Urothelium cell line (cell line): ENCODE results near the gene SPINK4.

Experiments
- DNase-seq: peaks from one replicate; pipeline ENCODE4 v3.0.0; 2011; ENCODE audit warnings: low spot score, mixed read lengths
- FAIRE-seq: peaks from 2 replicates; lab custom pipeline; 2011; peaks lifted over from hg19 to GRCh38; lab: Jason Lieb, UNC

SPINK4 gene, protein sequence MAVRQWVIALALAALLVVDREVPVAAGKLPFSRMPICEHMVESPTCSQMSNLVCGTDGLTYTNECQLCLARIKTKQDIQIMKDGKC

DNA sequence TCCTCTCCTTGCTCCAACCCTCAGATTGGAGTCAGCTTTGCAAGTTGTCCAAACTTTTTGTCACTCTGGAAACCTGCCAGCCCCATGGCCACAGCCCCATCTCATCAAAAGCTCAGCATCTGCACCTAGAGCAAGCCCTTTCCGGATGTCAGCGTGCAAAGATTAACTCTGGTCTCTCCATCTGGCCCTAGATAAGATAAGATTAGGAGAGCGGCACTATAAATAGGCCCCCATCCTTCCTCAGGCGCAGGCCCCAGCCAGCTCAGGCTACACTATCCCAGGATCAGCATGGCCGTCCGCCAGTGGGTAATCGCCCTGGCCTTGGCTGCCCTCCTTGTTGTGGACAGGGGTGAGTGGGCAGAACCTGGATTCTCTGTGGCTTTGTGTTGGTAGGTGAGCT lies at the start of gene SPINK4:
Gene SPINK4, plus strand, starts transcription at position 247 of the 400 bp plus-strand sequence. Its CDS starts 42 bp downstream, at position 289.
- DNase-seq: no peak
- FAIRE-seq: no peak

DNA sequence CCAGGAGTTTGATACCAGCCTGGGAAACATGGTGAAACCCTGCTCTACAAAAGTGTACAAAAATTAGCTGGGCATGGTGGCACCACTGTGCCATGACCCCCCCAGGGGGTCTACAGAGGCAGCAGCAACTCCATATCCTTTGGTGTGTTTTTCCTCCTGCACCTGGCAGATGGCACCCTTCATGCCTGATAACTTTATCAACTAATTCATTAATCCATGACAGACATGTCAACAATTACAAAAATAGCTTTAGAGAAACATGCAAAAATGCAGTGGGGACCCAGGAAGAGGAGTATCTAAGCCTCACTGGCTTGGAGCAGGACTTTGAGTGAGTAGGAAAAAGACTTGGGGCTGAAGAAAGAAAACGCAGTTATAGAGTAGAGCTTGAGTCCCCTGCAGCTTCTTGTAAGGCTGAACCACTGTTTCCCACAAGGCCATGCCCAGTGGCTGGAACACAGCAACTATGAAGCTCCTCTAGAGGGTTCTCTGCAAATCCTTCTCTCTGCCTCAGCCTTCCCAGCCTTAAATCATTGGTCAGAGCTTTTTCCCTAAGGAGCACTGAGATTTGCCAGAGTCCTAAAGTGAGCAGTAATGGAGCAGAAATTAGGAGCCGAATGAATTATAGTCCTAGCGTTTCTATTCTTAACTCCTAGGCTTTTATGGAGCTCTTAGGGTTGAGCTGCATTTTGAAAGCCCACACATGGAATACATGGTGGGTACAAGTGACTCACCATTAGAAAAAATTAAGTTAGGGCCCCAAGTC lies 47.3 kb upstream of the SPINK4 start:
- peak; percentile 46 for FAIRE-seq
- no peak for DNase-seq

DNA sequence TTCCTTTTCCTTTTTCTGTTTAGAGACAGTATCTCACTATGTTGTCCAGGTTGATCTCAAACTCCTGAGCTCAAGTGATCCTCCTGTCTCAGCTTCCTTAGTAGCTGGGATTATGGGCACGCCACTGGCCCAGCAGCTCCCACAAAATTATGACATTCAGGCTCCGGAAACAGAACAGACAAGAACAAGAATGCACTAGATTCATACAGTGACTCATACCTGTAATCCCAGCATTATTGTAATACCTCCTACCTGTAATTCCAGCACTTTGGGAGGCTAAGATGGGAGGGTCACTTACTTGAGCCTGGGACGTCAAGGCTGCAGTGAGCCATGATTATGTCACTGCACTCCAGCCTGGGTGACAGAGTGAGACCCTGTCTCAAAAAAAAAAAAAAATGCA lies 46.1 kb upstream of the SPINK4 start:
- DNase-seq (peak; percentile 37), FAIRE-seq (peak; percentile 62)

DNA sequence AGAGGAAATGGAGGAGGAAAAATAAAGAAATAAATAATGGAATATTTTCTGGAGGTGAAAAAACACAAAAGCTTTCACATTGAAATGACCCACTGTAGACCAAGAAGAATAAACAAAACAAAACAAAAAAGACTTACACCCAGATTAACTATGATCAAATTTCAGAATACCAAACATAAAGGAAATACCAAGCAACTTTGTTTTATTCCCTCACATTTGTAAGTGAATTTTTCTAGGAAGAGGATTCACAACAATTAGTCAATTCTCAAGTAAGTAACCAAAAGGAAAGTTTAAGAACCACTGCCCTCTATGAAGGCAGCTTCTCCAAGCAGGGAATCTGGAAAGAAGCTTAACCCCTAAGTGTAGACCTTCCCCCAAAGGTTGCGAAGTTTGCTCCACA lies 43.2 kb upstream of the SPINK4 start:
- FAIRE-seq (no peak), DNase-seq (no peak)

DNA sequence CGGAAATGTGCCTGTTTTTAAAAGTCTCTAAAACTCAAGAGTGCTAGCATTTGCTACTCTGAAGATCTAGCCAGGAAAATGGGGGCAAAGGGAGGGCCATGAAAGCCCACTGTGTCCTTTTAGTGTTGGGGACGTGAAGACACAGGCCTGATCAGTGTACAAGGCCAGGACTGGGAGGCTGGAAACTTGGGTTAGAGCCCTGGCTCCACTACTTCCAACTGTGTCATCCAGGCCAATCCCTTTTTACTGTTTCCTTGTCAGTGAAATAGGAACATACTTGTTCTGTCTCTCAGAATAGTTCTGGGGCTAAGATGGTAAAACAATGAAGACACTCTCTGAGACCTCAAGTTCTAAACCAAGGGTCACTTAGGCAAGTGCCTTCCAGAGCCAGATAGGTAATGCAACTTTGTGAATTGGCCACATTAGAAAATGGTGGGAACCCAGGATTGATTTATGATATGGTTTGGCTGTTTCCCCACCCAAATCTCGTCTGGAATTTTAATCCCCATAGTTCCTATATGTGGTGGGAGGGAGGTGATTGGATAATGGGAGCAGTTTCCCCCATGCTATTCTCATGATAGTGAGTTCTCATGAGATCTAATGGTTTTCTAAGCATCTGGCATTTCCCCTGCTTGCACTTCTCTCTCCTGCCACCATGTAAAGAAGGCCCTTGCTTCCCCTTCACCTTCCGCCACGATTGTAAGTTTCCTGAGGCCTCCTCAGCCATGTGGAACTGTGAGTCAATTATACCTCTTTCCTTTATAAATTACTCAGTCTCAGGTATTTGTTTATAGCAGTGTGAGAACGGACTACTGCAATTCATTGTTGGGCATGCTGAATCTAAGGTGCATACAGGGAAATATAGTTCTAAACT lies 42.5 kb upstream of the SPINK4 start:
- no peak for FAIRE-seq
- DNase-seq: no peak

DNA sequence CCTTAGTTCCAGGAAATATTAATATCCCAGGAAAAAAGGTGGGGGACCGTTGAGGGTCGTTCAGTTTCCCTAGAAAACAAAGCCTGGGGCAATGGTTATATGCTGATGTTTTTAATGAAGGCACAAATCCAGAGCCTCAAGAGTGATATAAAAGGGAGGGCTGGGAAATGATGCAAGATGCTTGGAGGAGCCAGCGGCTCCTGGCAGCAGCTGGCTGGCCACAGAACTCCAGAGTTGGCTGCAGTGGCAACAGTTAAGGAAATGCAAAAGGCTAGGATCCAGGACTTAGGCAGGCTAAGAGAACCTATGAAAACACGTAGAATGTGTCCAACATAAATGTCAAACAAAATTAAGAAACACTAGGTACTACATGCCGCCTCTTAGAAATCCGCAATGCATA lies 41.8 kb upstream of the SPINK4 start:
- FAIRE-seq (no peak), DNase-seq (no peak)

DNA sequence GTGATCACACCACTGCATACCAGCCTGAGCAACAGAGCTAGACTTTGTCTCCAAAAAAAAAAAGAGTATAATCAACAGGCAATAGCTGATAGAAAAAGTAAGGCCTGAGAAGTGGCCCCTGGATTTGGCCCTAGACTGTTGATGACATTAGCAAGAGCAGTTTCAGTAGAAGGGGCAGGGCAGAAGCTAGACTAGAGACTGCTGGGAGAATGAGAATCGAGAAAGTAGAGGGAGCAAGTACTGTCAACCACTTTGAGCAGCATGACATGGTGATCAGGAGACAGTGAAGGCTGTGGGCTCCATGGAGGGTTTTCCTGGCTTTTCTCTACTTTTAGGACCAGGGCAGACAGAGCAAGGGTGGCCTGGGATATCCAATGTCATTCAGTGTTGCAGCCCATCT lies 37.9 kb upstream of the SPINK4 start:
- FAIRE-seq (no peak), DNase-seq (no peak)

DNA sequence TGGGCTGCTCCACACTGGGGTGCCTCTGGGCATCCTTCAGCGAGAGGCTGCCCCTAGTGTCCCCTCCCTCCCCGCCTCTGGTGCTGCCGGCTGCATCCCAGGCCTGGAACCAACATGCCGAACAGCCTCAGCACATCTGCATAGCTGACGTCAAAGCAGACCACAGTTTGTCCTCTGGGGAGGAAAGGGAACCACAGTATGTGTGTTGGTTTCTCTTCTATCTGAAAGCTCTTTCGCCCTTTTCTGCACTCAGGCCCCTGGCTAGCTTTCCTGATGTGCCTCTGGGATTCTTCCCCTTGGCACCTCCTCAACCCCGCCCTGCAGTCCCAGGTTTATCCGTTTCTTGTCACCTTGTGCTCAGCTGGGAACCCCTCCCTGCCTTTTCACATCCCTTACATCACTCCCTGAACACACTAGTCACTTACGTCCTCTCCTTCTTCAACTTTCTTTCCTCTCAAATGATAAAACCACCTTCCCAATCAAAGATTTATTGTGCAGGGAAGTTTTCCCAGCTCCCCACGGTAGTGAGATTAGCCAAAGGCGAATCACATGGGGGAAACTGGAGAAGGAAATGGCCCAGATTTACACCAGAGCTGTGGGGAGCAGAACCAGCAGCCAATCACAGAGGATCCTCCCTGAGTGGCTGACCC lies 37.3 kb upstream of the SPINK4 start:
- DNase-seq (no peak), FAIRE-seq (no peak)

DNA sequence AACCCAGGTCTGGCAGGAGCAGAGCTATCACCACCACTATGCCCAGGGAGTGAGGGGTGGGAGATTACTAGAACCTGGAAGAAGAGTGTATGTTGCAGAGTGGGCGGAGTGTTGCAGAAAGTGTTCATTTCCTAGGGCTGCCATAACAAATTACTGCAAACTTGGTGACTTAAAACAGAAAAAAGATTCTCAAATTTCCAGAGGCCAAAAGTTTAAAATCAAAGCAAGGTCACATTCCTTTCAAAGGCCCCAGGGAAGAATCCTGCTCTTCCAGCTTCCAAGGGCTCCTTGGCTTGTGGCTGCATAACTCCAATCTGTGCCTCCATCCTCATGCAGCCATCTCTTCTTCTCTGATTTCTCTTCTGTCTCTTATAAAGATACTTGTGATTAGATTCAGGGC lies 30.6 kb upstream of the SPINK4 start:
- no peak for FAIRE-seq
- DNase-seq: no peak

DNA sequence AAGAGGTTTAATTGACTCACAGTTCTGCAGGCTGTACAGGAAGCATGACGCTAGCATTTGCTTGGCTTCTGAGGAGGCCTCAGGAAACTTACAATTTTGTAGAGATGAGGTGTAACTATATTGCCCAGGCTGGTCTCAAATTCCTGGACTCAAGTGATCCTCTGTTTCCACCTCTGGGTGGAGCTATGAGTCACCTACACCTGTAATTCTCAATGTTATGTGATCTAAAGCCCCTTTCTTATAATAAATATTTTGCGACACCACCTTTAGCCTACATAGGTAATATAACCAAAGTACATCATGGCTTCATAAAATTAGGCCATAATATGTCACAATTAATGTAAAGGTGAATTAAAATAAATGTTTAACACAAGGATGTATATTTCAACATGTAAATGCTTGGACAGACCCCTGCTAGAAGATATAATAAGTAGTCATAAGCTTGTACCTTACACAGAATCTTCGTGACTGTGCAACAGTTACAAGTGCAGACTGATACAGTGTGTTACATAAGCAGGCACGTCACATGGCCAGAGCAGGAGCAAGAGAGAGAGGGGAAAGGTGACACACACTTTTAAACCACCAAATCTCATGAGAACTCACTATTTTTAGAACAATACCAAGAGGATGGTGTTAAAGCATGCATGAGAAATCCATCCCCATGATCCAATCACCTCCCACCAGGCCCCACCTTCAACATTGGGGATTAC lies 29.8 kb upstream of the SPINK4 start:
- FAIRE-seq (no peak), DNase-seq (no peak)

DNA sequence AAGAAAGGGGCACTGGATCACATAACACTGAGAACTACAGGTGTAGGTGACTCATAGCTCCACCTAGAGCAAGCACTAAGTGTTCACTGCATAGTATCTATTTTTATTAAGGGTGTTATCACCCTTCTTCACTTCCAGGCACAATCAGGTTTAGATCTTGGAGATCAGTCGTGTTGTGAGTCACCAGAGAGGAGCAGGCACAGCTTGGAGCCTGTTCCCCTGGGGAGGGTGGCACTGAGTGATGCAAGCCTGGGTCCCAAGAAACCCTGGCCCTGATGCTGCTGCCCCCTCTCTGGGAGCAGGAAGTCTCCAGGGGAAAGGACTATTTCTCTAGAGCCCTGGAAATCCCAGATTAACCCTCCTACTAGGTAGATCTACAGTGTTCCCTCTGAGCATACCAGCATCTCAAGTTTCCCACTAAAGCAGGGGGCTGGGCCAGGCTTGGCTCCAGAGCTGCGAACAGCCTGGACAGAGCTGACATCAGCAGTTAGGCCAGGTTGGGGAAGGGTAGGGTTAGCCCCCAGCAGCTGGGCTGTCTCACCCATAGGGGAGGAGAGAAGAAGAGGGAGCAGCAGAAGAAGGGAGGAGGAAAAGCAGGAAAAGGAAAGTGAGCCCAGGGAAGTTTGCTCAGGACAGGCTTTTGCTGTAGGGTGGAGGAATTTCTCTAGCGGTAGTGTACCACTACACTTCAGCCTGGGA lies 28.1 kb upstream of the SPINK4 start:
- FAIRE-seq (no peak), DNase-seq (no peak)

DNA sequence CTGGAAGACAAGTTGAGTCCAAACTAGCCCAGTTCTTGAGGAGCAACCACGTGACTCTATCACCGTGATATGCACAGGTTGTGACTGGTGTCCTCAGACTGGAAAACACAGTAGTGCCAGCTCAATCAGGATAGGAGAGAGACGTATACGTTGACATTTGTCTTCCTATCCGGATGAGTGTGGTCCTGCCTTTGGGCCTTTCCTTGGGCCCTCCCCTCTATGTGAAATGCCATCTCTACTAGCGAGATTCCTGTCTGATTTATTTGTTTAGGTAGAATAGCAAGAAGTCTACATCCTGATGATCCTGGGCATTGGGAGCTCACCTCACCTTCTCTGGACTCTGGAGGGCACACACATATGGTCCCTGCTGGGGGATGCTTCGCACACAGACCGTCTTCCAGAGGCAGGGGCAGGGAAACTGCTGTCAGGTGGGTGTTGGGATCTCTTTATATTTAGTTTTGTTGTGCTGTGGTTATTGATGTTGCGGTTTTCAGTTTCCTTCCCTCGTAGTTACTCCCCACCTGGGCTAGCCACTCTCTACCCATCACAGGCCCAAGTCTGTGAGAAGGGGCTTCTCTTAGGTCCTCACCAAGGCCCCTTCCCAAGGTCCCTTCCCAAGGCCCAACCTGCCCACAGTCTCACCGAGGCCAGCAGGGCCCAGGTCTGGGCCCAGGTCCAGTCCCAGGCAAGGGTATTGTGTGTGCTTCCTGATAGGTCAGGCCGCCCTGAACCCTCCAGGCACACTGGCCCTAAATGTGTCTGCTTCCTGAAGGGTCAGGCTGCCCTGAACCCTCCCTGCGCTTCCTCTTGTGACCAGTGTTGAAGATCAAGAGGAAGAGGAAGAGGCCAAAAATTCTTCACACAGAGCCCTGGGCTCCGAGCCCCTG lies 19.0 kb upstream of the SPINK4 start:
- FAIRE-seq: no peak
- DNase-seq: no peak

DNA sequence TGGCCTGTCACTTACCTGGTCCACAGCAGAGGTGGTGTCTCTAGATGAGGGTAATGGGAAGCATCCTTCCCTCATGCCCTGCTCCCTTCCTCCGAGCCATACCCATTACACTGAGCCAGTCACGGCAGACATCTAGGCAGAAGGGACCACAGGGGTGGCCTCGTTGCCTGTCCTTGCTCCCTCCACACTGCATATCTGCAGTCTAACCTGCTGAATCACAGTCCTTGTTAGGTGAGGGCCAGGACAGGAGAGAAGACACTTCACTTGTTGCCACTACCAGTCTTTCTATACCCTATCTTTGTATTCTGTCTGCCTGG lies 18.4 kb upstream of the SPINK4 start:
- FAIRE-seq: no peak
- DNase-seq: no peak

DNA sequence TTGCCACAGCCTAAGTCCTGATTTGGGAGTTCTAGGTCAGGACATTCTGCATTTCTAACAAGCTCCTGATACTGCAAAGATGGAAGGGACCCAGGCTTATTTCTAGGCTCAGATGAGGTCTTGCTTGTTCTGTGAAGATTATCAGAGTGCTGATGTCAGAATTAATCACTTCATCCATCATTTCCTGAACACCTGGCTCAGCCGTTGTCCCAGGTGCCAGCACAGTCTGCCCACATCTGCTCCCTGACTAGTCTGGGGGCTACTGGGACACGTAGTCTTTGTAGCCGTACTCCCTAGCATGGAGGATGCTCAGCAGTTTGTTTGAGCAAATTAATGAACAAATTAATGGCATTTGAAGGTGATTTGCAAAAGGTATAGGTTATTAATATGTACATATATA lies 17.9 kb upstream of the SPINK4 start:
- no peak for DNase-seq

DNA sequence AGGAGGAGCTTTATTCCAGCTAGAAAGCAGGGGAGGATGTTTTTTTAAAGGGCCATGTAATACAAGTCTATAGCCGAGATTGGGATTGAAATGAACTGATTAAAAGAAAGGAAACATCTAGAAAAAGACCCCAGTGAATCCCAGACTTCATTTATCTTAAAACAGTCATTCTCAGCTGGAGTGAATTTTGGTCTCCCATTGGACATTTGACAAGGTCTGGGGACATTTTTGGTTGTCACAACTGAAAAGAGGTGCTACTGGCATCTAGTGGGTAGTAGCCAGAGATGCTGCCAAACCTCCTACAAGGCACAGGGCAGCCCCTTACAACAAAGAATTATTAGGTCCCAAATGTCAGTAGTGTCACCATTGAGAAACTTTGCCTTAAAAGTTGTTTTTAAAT lies 16.3 kb upstream of the SPINK4 start:
- DNase-seq (no peak), FAIRE-seq (no peak)

More for the DNA sequence above, 17.9 kb upstream of the SPINK4 start:
- no peak for FAIRE-seq

DNA sequence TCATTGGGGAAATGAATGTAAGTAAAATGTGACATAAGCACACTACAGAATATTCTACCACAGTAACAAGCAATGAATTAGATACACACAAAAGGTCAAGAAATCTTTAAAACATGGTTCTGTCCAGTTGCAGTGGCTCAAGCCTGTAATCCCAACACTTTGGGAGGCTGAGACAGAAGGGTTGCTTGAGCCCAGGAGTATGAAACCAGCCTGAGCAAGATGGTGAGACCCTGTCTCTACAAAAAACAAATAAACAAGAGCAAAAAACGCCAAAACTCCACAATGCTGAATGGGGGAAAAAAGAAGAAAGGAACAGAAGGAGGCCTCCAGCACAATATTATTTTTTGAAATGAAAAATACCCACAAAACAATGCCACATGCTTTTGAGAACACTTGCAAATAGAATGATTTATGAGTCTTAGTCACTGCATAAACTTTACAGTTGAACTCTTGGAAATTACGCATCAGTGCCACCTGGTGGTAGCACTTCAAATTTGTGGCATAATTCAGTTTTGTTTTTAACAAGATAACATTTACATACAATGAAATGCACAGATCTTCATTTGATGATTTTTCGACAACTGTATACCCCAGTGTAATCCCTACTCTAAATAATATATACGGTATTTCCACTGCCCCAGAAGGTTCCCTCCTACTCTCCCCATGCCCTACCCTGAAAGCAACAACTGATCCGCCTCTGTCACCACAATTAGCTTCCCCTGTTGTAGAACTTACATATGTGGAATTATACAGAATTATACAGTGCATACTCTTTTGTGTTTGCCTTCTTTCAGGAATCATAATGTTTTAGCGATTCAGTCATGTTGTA lies 14.4 kb upstream of the SPINK4 start:
- no peak for FAIRE-seq

DNA sequence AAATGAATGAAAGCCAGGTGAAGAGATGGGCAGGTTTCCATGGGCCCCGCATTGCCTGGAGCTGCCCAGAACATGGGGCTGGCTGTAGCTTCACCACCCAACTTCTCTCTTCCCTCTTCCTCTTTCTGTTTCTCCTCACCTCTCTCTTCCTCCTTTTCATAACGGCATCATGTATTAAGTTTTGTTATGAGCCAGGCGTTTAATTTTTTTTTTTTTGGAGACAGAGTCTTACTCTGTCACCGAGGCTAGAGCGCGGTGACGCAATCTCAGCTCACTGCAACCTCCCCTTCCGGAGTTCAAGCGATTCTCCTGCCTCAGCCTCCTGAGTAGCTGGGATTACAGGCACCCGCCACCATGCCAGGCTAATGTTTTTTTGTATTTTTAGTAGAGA lies 13.0 kb upstream of the SPINK4 start:
- no peak for DNase-seq
- FAIRE-seq: no peak

More for the DNA sequence above, 14.4 kb upstream of the SPINK4 start:
- DNase-seq: peak; percentile 60

DNA sequence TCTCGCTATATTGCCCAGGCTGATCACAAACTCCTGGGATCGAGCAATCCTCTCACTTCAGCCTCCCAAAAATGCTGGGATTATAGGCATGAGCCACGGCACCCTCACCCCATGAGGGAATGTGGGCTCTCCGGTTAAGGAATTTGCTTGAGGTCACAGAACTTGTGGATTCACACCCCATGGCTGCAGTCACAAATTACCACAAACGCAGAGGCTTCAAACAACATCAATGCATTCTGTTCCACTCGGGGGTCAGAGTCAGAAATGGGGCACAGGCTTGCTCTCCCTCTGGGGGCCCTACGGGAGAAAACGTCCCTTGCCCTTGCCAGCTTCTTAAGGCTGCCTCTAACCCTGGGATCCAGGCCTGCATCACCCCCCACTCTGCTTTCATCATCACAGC lies 12.2 kb upstream of the SPINK4 start:
- FAIRE-seq: no peak
- no peak for DNase-seq
